Body of pancreas (tissue), 4 donors: ENCODE results near the gene HAUS1. TPM values are rescaled to one million over a fixed set of nuclear protein-coding genes. Genes with fewer than 3 reads are reported as not detected.

Source experiments
- ATAC-seq: fragments of 150-250 bp; one replicate; pipeline ENCODE4 v1.9.1; 2016
- DNase-seq, 4 donors: peaks; one replicate each; pipeline ENCODE4 v3.0.0-alpha.2; 2019
- H3K27ac ChIP-seq, 4 donors: fragments of 200-600 bp; sonication (generic); 1 replicate in 3 of 4; 2 replicates in 1 of 4; pipeline versions ENCODE4 v1.5.1 to v1.6.1; 2016 to 2019; ENCODE audit warnings: mild to moderate bottlenecking in 1 of 4, mixed read lengths in 1 of 4, moderate library complexity in 1 of 4
- H3K27me3 ChIP-seq, 2 donors: fragments of 200-600 bp; sonication (generic); one replicate each; pipeline ENCODE4 v1.6.0; 2016; ENCODE audit warnings: mild to moderate bottlenecking in 1 of 2
- H3K36me3 ChIP-seq, 2 donors: fragments of 200-600 bp; sonication (generic); replicated peaks in 1 of 2; 2 replicates each; pipeline ENCODE4 v1.5.1; 2016; ENCODE audit warnings: low read depth in 2 of 2; ENCODE audit not compliant: insufficient read depth in 1 of 2
- H3K4me1 ChIP-seq: fragments of 200-600 bp; sonication (generic); one replicate; pipeline ENCODE4 v1.6.0; 2016
- H3K4me3 ChIP-seq, 2 donors: fragments of 200-600 bp; sonication (generic); 1 replicate in 1 of 2; 2 replicates in 1 of 2; pipeline ENCODE4 v1.5.1; 2016 to 2019
- H3K9me3 ChIP-seq, 3 donors: fragments of 200-600 bp; sonication (generic); 1 replicate in 2 of 3; 2 replicates in 1 of 3; pipeline ENCODE4 v1.5.1; 2016
- CTCF ChIP-seq, 7 experiments: fragments of 450-650 bp in 4 of 7; fragments of 200-600 bp in 3 of 7; sonication (generic) in 3 of 7; IDR thresholded peaks; one replicate each; pipeline ENCODE4 v1.5.1; 2016 to 2019; ENCODE audit warnings: antibody characterized with exemption in 7 of 7
- POLR2A ChIP-seq, 3 donors: fragments of 450-650 bp; IDR thresholded peaks; one replicate each; pipeline ENCODE4 v1.6.1; 2016; ENCODE audit warnings: antibody characterized with exemption in 3 of 3, mild to moderate bottlenecking in 2 of 3
- WGBS, 2 donors: methylation state at CpG; one replicate each; pipeline ENCODE4 v1.1.5; 2017; 5-methylcytosine and 5-hydroxymethylcytosine counted together
- intact Hi-C: fragments of 100-400 bp; cut with DNase I; formaldehyde crosslinking; loops from one replicate; pipeline ENCODE4 v1.15.1; 2023
- total RNA-seq, 2 donors: library from RNA; depleted of rRNA; stranded (reverse); fragments of >200 nt; gene quantifications; one replicate each; pipeline ENCODE4 v1.1.0, GENCODE V29; 2016

The HAUS1 gene
- total RNA-seq, 2 donors from 2014 or later = 6.0 to 13.2 TPM

GRCh38 chr18:46133534-46133933, 29.3 kb downstream of the HAUS1 start:
- Histone ChIP-seq H3K36me3 (peaks cover 0 to 10% of the 10 kb centered on the region in 2 donors), H3K4me1 (no peaks in the 10 kb centered on the region), H3K27me3 (no peaks in the 10 kb centered on the region), H3K4me3 (no peak overlapping the region), H3K27ac (no peak overlapping the region), H3K9me3 (no peaks in the 10 kb centered on the region)
- TF ChIP-seq CTCF (IDR thresholded peaks at IDR 0.05) = no peak
- no peak for TF ChIP-seq POLR2A (IDR thresholded peaks at IDR 0.05)
- intact Hi-C loops = no loop called here
- no peak for ATAC-seq
- WGBS, 2 donors = 92% methylated on average over 3 of the region's 3 CpGs
- no peak for DNase-seq

- intact Hi-C loops = no loop called here
- H3K27ac ChIP-seq = no peak overlapping the region
- no peaks in the 10 kb centered on the region for H3K27me3 ChIP-seq
- ATAC-seq (no peak), DNase-seq (no peak)
- no peaks in the 10 kb centered on the region for H3K9me3 ChIP-seq
- no peak overlapping the region for H3K4me3 ChIP-seq
- peaks cover 0 to 2% of the 10 kb centered on the region in 2 donors for H3K36me3 ChIP-seq
- H3K4me1 ChIP-seq = no peaks in the 10 kb centered on the region
- WGBS, 2 donors = 48 to 68% methylated on average over 9 of the region's 9 CpGs
- no peak for TF ChIP-seq CTCF (IDR thresholded peaks at IDR 0.05)
- TF ChIP-seq POLR2A (IDR thresholded peaks at IDR 0.05) = no peak
Observed at GRCh38 chr18:46134920-46135675, 30.9 kb downstream of the HAUS1 start.

GRCh38 chr18:46140173-46140572, 36.0 kb downstream of the HAUS1 start:
- 95 to 96% methylated on average over 4 of the region's 4 CpGs for WGBS, 2 donors
- intact Hi-C loops = no loop called here
- no peak for ATAC-seq

GRCh38 chr18:46141199-46141598, 37.0 kb downstream of the HAUS1 start:
- no peaks in the 10 kb centered on the region for H3K27me3 ChIP-seq
- no peaks in the 10 kb centered on the region for H3K36me3 ChIP-seq
- H3K27ac ChIP-seq = no peak overlapping the region
- WGBS, 2 donors = 82 to 83% methylated on average over 4 of the region's 4 CpGs
- no peak for ATAC-seq
- TF ChIP-seq CTCF (IDR thresholded peaks at IDR 0.05) = no peak
- H3K4me3 ChIP-seq = no peak overlapping the region
- intact Hi-C loops = no loop called here
- no peaks in the 10 kb centered on the region for H3K4me1 ChIP-seq
- no peak for DNase-seq
- no peaks in the 10 kb centered on the region for H3K9me3 ChIP-seq

More at GRCh38 chr18:46140173-46140572, 36.0 kb downstream of the HAUS1 start:
- TF ChIP-seq POLR2A (IDR thresholded peaks at IDR 0.05) = no peak
- no peak for TF ChIP-seq CTCF (IDR thresholded peaks at IDR 0.05)
- H3K36me3 ChIP-seq = no peaks in the 10 kb centered on the region
- H3K27me3 ChIP-seq = no peaks in the 10 kb centered on the region
- H3K4me1 ChIP-seq = no peaks in the 10 kb centered on the region
- no peak for DNase-seq
- no peak overlapping the region for H3K4me3 ChIP-seq
- no peaks in the 10 kb centered on the region for H3K9me3 ChIP-seq
- H3K27ac ChIP-seq = no peak overlapping the region

DNA sequence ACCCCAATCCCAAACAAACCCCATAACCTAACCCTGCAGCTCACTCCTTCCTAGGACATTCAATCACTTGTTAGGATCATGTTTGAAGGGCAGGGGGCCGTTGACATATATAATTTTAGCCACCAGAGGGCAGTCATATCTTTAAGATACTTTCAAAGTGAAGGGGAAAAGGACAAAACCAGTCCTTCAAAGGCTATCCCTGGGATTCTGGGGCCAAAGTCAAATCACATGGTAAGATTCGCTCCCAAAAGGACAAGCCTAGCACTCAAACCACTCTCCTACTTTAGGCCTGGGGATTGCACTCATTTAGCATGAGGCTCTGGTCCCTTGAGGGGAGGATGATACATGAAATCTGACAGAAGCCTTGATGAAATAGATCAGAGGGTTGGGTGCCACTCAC, 44.6 kb downstream of the HAUS1 start:
- Histone ChIP-seq H3K4me3 (no peak overlapping the region), H3K4me1 (no peaks in the 10 kb centered on the region), H3K27me3 (no peaks in the 10 kb centered on the region), H3K36me3 (no peaks in the 10 kb centered on the region), H3K9me3 (no peaks in the 10 kb centered on the region), H3K27ac (no peak overlapping the region)
- peak; percentile 59 for ATAC-seq
- DNase-seq = peak; percentile 38 to 56 (median 40)
- WGBS, 2 donors = 8 to 11% methylated on average over 2 of the region's 2 CpGs
- peak; percentile 23 to 68 (median 63) for TF ChIP-seq CTCF (IDR thresholded peaks at IDR 0.05)
- no peak for TF ChIP-seq POLR2A (IDR thresholded peaks at IDR 0.05)
- intact Hi-C loops = loop anchor here (5.0 kb wide), 1 partner anchor 508 kb away; the partner anchor contains the start of gene LOXHD1
